NCI-H1105 treated with DMSO at 0.1 percent for 48 hours (cell line): ENCODE data around the gene CTXN3.

Experiments
- DNase-seq: peaks from one replicate; lab custom pipeline; 2025; lab: John Stamatoyannopoulos, UW

Gene CTXN3

GRCh38 chr5:127649018-127649439 is at the start of gene CTXN3:
CTXN3 (plus strand) TSS chr5:127649082; CDS start chr5:127657522, 8,440 bp downstream.
- DNase-seq, result peak; percentile 94

GRCh38 chr5:127599320-127599719 is 49.6 kb upstream of the CTXN3 start:
- no peak for DNase-seq

GRCh38 chr5:127599847-127600246 is 49.0 kb upstream of the CTXN3 start:
- DNase-seq, result no peak

GRCh38 chr5:127601111-127601510 is 47.8 kb upstream of the CTXN3 start:
- DNase-seq, result no peak

- DNase-seq, result no peak
Measured at GRCh38 chr5:127601601-127602000, 47.3 kb upstream of the CTXN3 start.

- no peak for DNase-seq
Measured at GRCh38 chr5:127602481-127602880, 46.4 kb upstream of the CTXN3 start.

- DNase-seq, result no peak
Measured at GRCh38 chr5:127602896-127603844, 45.7 kb upstream of the CTXN3 start.

- DNase-seq, result no peak
Measured at GRCh38 chr5:127608077-127608660, 40.7 kb upstream of the CTXN3 start.

- DNase-seq, result no peak
Measured at GRCh38 chr5:127609011-127609410, 39.9 kb upstream of the CTXN3 start.

GRCh38 chr5:127609957-127610356 is 38.9 kb upstream of the CTXN3 start:
- no peak for DNase-seq

GRCh38 chr5:127612441-127613141 is 36.3 kb upstream of the CTXN3 start:
- DNase-seq, result no peak

- no peak for DNase-seq
Measured at GRCh38 chr5:127615916-127616315, 33.0 kb upstream of the CTXN3 start.

GRCh38 chr5:127619908-127620479 is 28.9 kb upstream of the CTXN3 start:
- DNase-seq, result no peak

GRCh38 chr5:127621601-127622325 is 27.1 kb upstream of the CTXN3 start:
- DNase-seq, result no peak

GRCh38 chr5:127634007-127634406 is 14.9 kb upstream of the CTXN3 start:
- DNase-seq, result no peak

- no peak for DNase-seq
Measured at GRCh38 chr5:127639828-127640227, 9.1 kb upstream of the CTXN3 start.

GRCh38 chr5:127642949-127643348 is 5.9 kb upstream of the CTXN3 start:
- DNase-seq, result no peak

GRCh38 chr5:127643607-127644006 is 5.3 kb upstream of the CTXN3 start:
- no peak for DNase-seq

GRCh38 chr5:127645300-127645726 is 3.6 kb upstream of the CTXN3 start:
- DNase-seq, result no peak

- DNase-seq, result no peak
Measured at GRCh38 chr5:127647361-127647958, 1.4 kb upstream of the CTXN3 start.

GRCh38 chr5:127650022-127650421 is 1.1 kb downstream of the CTXN3 start:
- DNase-seq, result no peak
